ENCODE data around the gene NHERF2.

Gene NHERF2

GRCh38 chr16:2054543-2055245 is 28.0 kb downstream of the NHERF2 start:
- TF ChIP-seq TCF12 (IDR thresholded peaks at IDR 0.05; ENCODE audit: low read depth): peak; percentile 31; the same call in 1 of the 2 replicates
- no peak for TF ChIP-seq USF1 (IDR thresholded peaks at IDR 0.05)
- no peak for TF ChIP-seq RAD21 (IDR thresholded peaks at IDR 0.05; ENCODE audit: low read depth)
- TF ChIP-seq NFIC (IDR thresholded peaks at IDR 0.05): peak; percentile 71
- TF ChIP-seq TAF1 (IDR thresholded peaks at IDR 0.05; ENCODE audit: low read depth): no peak
- TF ChIP-seq, protein P1, sequence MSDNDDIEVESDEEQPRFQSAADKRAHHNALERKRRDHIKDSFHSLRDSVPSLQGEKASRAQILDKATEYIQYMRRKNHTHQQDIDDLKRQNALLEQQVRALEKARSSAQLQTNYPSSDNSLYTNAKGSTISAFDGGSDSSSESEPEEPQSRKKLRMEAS (IDR thresholded peaks at IDR 0.05): peak; percentile 32; the same call in 1 of the 2 replicates

- TF ChIP-seq, protein P1 (IDR thresholded peaks at IDR 0.05): no peak
- no peak for TF ChIP-seq CEBPB (IDR thresholded peaks at IDR 0.05)
- TF ChIP-seq RAD21 (IDR thresholded peaks at IDR 0.05; ENCODE audit: low read depth): peak; percentile 38; the same call in 1 of the 2 replicates
- no peak for TF ChIP-seq EP300 (IDR thresholded peaks at IDR 0.05; ENCODE audit: borderline replicate concordance)
- TF ChIP-seq TEAD4 (IDR thresholded peaks at IDR 0.05): no peak
Observed at GRCh38 chr16:2056077-2056476, 29.4 kb downstream of the NHERF2 start.

DNA sequence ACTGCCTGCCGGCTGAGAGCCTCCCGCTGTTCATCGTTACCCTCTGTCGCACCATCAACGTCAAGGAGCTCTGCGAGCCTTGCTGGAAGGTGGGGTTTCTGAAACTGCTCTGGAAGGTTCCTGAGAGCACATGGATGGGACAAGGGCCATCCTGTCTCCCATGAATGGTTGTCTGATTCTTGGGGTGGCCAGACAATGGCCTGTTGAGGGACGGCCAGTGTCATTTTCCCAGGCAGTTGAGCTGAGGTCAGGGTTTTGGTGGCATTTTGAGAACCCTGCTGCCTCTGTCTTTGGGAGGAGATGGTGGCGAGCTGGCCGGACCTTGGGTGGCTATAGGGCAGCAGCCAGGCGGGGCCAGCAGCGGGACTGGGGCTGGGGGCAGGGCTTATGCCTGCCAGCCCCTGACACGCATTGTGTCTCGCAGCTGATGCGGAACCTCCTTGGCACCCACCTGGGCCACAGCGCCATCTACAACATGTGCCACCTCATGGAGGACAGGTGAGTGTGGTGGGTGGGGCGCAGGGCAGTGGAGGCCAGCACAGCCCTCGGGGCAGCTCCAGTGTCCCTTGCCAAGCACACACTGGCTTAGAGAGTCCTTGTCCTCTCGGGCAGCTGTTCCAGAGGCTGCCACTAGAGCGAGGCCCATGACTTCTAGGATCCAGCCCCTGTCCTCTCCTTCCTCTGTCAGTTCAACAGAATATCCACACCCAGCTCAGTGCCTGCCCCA is 30.1 kb downstream of the NHERF2 start:
- TF ChIP-seq TAF1 (IDR thresholded peaks at IDR 0.05; ENCODE audit: low read depth) (no peak), RAD21 (IDR thresholded peaks at IDR 0.05; ENCODE audit: low read depth) (no peak; the same call in 1 of the 2 replicates), YY1 (IDR thresholded peaks at IDR 0.05; ENCODE audit: low read depth) (peak; percentile 70; the same call in 1 of the 2 replicates), TEAD4 (IDR thresholded peaks at IDR 0.05) (peak; percentile 58; the same call in 1 of the 2 replicates), EGR1 (IDR thresholded peaks at IDR 0.05) (no peak), CEBPB (IDR thresholded peaks at IDR 0.05) (no peak), FOXM1 (IDR thresholded peaks at IDR 0.05; ENCODE audit: borderline replicate concordance, low read depth) (no peak), NFIC (IDR thresholded peaks at IDR 0.05) (peak; percentile 85), CREB1 (IDR thresholded peaks at IDR 0.05; ENCODE audit: low read depth) (no peak), EP300 (IDR thresholded peaks at IDR 0.05; ENCODE audit: borderline replicate concordance) (peak; percentile 53; the same call in 1 of the 2 replicates), USF1 (IDR thresholded peaks at IDR 0.05) (no peak), ZBTB7A (IDR thresholded peaks at IDR 0.05; ENCODE audit: low read depth) (peak; percentile 15; the same call in 1 of the 2 replicates), TCF12 (IDR thresholded peaks at IDR 0.05; ENCODE audit: low read depth) (peak; percentile 86)
- TF ChIP-seq, protein P2, sequence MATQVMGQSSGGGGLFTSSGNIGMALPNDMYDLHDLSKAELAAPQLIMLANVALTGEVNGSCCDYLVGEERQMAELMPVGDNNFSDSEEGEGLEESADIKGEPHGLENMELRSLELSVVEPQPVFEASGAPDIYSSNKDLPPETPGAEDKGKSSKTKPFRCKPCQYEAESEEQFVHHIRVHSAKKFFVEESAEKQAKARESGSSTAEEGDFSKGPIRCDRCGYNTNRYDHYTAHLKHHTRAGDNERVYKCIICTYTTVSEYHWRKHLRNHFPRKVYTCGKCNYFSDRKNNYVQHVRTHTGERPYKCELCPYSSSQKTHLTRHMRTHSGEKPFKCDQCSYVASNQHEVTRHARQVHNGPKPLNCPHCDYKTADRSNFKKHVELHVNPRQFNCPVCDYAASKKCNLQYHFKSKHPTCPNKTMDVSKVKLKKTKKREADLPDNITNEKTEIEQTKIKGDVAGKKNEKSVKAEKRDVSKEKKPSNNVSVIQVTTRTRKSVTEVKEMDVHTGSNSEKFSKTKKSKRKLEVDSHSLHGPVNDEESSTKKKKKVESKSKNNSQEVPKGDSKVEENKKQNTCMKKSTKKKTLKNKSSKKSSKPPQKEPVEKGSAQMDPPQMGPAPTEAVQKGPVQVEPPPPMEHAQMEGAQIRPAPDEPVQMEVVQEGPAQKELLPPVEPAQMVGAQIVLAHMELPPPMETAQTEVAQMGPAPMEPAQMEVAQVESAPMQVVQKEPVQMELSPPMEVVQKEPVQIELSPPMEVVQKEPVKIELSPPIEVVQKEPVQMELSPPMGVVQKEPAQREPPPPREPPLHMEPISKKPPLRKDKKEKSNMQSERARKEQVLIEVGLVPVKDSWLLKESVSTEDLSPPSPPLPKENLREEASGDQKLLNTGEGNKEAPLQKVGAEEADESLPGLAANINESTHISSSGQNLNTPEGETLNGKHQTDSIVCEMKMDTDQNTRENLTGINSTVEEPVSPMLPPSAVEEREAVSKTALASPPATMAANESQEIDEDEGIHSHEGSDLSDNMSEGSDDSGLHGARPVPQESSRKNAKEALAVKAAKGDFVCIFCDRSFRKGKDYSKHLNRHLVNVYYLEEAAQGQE (IDR thresholded peaks at IDR 0.05; ENCODE audit: low read depth): no peak
- TF ChIP-seq, protein P1 (IDR thresholded peaks at IDR 0.05): peak; percentile 97

- 0 out of 2 replicates have a peak, but pooled peaks have one; percentile 16 for TF ChIP-seq ZBTB7A (IDR thresholded peaks at IDR 0.05; ENCODE audit: low read depth)
- no peak for TF ChIP-seq USF1 (IDR thresholded peaks at IDR 0.05)
Observed at GRCh38 chr16:2057438-2057837, 30.7 kb downstream of the NHERF2 start.

DNA sequence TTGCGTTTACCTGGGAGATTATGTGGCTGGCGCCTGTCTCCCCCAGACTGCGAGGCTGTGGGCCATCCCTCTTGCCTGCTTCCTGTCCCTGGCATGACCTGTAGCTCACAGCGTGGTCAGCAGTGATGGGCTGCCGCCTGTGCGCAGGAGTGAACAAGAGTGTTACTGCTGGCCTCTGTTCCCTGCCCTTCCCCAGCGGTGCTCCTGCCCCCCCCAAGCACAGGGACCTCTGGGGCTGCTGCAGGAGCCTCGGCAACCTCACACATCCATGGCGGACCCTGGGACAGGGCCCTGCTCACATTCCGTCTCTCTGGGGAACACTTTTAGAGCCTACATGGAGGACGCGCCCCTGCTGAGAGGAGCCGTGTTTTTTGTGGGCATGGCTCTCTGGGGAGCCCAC is 31.7 kb downstream of the NHERF2 start:
- TF ChIP-seq FOXM1 (IDR thresholded peaks at IDR 0.05; ENCODE audit: borderline replicate concordance, low read depth) (no peak), EP300 (IDR thresholded peaks at IDR 0.05; ENCODE audit: borderline replicate concordance) (no peak), EGR1 (IDR thresholded peaks at IDR 0.05) (no peak), TAF1 (IDR thresholded peaks at IDR 0.05; ENCODE audit: low read depth) (no peak), YY1 (IDR thresholded peaks at IDR 0.05; ENCODE audit: low read depth) (no peak; the same call in 1 of the 2 replicates), NFIC (IDR thresholded peaks at IDR 0.05) (no peak), CREB1 (IDR thresholded peaks at IDR 0.05; ENCODE audit: low read depth) (no peak), TCF12 (IDR thresholded peaks at IDR 0.05; ENCODE audit: low read depth) (no peak), TEAD4 (IDR thresholded peaks at IDR 0.05) (no peak), USF1 (IDR thresholded peaks at IDR 0.05) (no peak), RAD21 (IDR thresholded peaks at IDR 0.05; ENCODE audit: low read depth) (no peak), CEBPB (IDR thresholded peaks at IDR 0.05) (no peak), ZBTB7A (IDR thresholded peaks at IDR 0.05; ENCODE audit: low read depth) (no peak)
- TF ChIP-seq, protein P1 (IDR thresholded peaks at IDR 0.05): no peak; the same call in 1 of the 2 replicates
- TF ChIP-seq, protein P2 (IDR thresholded peaks at IDR 0.05; ENCODE audit: low read depth): no peak

All from Ishikawa (cell line).